IPS-18c (cell line): Measurements from ENCODE around the gene CLASRP.
"Not testable (repeated sequence)": the region's sequence is repeated elsewhere in the genome, so short reads cannot be mapped to it uniquely, and the experiment has no call there.

Experiments used
- H3K4me3 ChIP-seq: 2 replicates; pipeline ENCODE4 v1.7.0; 2013; ENCODE audit warnings: low read depth, mild to moderate bottlenecking, low read length, moderate library complexity; ENCODE audit not compliant: insufficient read depth
- H3K9me3 ChIP-seq: one replicate; pipeline ENCODE4 v1.6.1; 2013; ENCODE audit warnings: mild to moderate bottlenecking, low read length, moderate library complexity; ENCODE audit not compliant: control insufficient read depth, insufficient read depth

Gene CLASRP

DNA sequence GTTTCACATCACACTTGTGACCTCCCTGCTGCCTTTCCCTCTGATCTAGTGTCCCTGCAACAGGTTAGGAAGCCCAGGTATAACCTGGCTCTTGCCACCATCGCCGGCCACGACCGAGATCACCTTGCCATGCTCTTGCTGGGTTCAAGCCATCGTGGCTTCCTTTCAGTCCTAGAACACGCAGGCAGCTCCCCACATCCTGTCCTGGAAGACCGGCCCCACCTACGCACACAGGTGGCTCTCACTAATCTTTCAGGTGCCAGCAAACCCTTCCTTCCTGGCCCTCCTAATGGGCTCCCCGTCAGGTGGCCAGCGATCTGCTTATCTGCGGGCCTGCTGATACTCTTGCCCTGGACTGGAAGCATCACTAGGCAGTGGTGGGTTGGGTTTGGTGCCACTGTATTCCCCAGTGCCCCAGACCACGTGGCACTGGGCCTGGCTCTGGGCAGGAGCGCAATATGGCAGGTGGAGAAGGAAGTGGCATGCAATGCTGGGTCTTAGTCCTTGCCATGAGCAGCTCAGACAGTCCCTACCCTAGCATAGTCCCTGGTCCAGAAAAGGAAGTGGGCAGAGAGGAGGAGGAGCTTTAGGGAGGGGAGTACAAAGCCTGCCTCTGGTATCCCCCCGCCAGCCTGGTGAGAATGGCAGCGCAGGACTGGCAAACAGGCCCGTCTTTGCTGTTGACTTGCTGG is 66.0 kb downstream of the CLASRP start:
- H3K9me3 ChIP-seq = no peaks in the 10 kb centered on the region
- no peak overlapping the region for H3K4me3 ChIP-seq

DNA sequence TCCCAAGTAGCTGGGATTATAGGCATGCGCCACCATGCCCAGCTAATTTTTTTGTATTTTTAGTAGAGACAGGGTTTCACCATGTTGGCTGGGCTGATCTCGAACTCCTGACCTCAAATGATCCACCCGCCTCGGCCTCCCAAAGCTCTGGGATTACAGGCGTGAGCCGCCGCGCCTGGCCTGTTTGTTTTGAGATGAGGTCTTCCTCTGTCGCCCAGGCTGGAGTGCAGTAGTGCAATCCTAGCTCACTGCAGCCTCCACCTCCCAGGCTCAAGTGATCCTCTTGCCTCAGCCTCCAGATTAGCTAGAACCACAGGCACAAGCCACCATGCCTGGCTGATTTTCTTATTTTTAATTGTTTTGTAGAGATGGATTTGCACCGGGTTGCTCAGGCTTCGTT is 67.5 kb downstream of the CLASRP start:
- not testable (repeated sequence) for H3K9me3 ChIP-seq, H3K4me3 ChIP-seq

GRCh38 chr19:45107621-45108150 is 68.8 kb downstream of the CLASRP start:
- H3K4me3 ChIP-seq = no peak overlapping the region
- H3K9me3 ChIP-seq = no peaks in the 10 kb centered on the region

DNA sequence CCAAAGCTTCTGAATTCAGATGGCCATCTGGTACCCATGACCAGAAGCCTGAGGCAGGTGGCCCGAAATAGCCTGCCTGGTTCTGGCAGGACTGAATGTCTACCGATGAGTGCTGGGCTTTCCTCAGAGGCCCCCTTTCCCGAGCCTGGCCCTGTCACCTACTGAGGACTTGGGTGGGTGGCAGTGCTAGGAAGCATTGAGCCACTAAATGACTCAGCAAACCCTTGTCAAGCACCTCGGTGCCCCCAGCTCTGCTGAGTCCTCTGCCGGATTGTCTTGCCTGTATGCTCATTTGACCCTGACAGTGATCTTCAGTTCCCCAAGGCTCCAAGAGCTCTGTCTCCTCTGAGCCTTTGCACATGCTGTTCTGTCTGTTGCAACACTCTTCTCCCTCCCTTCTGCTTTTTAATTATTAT is 72.0 kb downstream of the CLASRP start:
- Histone ChIP-seq H3K9me3 (no peaks in the 10 kb centered on the region), H3K4me3 (no peak overlapping the region)

GRCh38 chr19:45112111-45112827 is 73.4 kb downstream of the CLASRP start:
- H3K4me3 ChIP-seq = no peak overlapping the region
- H3K9me3 ChIP-seq = no peaks in the 10 kb centered on the region

DNA sequence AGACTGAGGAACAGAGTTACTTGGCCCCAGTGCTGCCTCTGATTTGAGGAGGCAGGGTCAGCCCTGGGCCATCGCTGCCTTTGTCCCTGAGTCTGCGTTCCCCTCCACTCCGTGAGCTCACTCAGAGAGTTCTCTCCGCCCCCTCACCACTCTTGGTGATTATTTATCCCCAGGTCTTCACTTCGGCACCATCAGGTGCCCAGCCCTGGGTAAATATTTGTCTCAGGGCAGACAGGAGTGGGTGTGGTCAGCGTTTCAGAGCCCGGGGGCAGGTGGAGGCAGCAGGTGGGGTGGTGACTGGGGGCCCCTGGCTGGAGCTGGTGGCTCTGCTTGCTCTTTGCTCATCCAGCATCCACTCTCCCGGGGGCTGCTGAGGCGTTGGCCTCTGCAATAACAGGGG is 74.8 kb downstream of the CLASRP start:
- Histone ChIP-seq H3K9me3 (no peaks in the 10 kb centered on the region), H3K4me3 (no peak overlapping the region)

- H3K9me3 ChIP-seq = no peaks in the 10 kb centered on the region
- no peak overlapping the region for H3K4me3 ChIP-seq
Measured at GRCh38 chr19:45114116-45114515, 75.3 kb downstream of the CLASRP start.

GRCh38 chr19:45115809-45116615 is 77.2 kb downstream of the CLASRP start:
- no peaks in the 10 kb centered on the region for H3K9me3 ChIP-seq
- H3K4me3 ChIP-seq = no peak overlapping the region; the same call in 1 of the 2 replicates

DNA sequence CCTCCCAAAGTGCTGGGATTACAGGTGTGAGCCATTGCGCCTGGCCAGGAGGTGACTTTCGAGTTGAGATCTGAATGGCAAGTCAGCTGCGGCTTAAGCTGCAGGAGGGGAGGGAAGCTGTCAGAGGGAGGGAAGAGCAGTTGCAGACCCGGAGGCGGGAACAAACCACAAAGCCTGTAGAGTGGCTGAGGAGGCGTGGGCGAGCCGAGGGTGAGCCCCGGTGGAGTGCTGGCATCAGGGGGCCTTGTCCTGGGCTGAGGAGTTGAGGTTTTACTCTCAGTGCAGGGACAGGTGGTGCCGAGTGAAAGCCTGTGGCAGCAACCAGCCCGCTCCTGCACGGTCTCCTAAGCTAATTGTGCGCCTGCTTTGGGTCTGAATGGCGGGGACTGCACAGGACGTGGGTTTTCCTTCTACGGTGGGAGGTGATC is 78.3 kb downstream of the CLASRP start:
- Histone ChIP-seq H3K9me3 (no peaks in the 10 kb centered on the region), H3K4me3 (no peak overlapping the region)

- H3K4me3 ChIP-seq = no peak overlapping the region
- no peaks in the 10 kb centered on the region for H3K9me3 ChIP-seq
Measured at GRCh38 chr19:45117671-45118070, 78.8 kb downstream of the CLASRP start.

DNA sequence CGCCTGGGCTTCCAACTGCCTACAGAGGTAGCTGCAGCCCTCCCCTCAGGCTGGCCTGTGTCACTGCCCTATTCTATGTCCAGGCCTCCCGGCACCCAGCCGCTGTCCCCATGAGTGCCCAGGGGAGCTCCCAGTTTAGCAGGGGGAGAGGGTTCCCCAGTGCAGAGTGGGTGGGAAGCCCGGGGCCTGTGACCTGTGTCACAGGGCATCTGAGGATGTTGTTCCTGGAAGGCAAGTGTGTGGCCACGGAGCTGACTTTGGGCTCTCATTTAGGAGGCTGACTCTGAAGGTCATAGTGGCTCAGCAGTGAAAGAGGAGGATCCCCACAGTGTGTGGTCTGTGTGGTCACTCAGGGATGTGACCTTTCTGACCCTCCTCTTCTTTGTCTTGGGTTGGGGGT is 79.3 kb downstream of the CLASRP start:
- Histone ChIP-seq H3K4me3 (no peak overlapping the region), H3K9me3 (no peaks in the 10 kb centered on the region)

GRCh38 chr19:45118591-45119355 is 79.9 kb downstream of the CLASRP start:
- not testable (repeated sequence) for H3K4me3 ChIP-seq, H3K9me3 ChIP-seq

GRCh38 chr19:45119582-45119981 is 80.7 kb downstream of the CLASRP start:
- no peaks in the 10 kb centered on the region for H3K9me3 ChIP-seq
- no peak overlapping the region for H3K4me3 ChIP-seq
